Fibroblast of pulmonary artery (primary cell): Measurements from ENCODE around the gene GAS5.

Experiments used
- DNase-seq: peaks from one replicate; pipeline ENCODE4 v3.0.0-alpha.2; 2010; ENCODE audit warnings: low read depth
- H3K4me3 ChIP-seq: replicated peaks from 2 replicates; pipeline ENCODE4 v1.5.1; 2011; ENCODE audit warnings: low read depth, mild to moderate bottlenecking, control low read depth, low read length, moderate library complexity
- TF ChIP-seq, protein P1 (sequence below): IDR thresholded peaks from 2 replicates; pipeline ENCODE4 v1.5.1; 2011; ENCODE audit warnings: mild to moderate bottlenecking, control low read depth, low read length, inconsistent platforms; ENCODE audit errors: missing control alignments

The GAS5 gene

DNA sequence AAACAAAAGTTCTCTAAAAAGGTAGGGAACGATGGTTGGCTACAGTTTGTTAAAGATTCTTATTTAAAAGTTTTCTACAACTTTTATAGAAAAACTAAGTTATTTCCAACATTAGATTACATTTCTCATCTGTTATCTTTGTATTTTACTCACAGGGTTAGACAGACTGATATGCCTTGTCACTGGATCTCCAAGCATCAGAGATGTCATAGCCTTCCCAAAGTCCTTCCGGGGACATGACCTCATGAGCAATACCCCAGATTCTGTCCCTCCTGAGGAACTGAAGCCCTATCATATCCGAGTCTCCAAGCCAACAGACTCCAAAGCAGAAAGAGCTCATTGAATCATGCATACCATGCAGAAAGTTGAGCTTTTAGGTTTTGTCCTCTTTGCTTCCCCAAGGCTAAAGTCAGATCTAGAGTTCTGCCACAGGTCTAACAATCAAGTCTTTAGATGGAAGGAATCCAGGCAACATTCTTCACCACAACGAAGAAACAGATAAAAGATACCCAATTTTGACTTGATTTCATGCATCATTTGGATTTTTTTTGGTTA is 10.3 kb downstream of the GAS5 start:
- H3K4me3 ChIP-seq = no peak overlapping the region
- TF ChIP-seq, protein P1, sequence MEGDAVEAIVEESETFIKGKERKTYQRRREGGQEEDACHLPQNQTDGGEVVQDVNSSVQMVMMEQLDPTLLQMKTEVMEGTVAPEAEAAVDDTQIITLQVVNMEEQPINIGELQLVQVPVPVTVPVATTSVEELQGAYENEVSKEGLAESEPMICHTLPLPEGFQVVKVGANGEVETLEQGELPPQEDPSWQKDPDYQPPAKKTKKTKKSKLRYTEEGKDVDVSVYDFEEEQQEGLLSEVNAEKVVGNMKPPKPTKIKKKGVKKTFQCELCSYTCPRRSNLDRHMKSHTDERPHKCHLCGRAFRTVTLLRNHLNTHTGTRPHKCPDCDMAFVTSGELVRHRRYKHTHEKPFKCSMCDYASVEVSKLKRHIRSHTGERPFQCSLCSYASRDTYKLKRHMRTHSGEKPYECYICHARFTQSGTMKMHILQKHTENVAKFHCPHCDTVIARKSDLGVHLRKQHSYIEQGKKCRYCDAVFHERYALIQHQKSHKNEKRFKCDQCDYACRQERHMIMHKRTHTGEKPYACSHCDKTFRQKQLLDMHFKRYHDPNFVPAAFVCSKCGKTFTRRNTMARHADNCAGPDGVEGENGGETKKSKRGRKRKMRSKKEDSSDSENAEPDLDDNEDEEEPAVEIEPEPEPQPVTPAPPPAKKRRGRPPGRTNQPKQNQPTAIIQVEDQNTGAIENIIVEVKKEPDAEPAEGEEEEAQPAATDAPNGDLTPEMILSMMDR = no peak
- no peak for DNase-seq

DNA sequence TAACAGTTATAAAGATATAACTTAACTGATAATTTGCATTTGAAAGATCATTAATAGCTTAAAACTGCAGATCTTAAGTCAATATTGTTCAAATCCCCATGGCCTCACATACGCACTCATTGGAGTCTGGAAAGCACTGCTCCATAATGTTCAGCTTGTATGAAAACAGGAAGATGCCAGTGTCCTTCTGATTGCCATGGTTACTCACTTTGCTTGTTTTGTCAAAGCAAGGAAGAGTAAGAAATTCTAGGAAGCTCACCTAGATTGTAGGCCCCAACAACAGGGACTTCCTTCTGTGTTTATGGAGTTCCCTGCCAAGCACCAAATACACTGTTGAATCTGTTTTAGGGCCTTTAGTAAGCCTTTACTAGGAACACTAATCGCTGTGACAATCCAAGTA is 10.9 kb downstream of the GAS5 start:
- peak; percentile 27 for DNase-seq
- no peak overlapping the region for H3K4me3 ChIP-seq
- TF ChIP-seq, protein P1 = no peak

DNA sequence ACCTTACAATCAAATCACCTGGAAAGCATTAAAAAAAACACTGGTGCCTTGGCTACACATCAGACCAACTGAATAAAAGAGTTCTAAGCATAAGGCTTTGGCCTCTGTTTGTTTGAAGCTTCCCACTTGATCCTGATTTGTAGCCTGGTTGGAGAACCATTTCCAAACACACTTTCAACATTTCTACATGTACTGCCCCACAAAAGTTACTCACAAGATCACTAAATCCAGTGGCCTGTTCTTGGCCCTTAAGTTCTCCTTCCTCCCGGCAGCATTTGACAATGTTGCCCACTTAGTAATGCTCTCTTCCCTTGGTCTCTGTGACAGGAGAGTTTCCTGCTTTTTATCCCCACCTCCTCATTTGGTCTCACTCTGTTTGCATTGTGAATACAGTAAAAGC is 11.8 kb downstream of the GAS5 start:
- DNase-seq = no peak
- TF ChIP-seq, protein P1 = no peak
- no peak overlapping the region for H3K4me3 ChIP-seq

DNA sequence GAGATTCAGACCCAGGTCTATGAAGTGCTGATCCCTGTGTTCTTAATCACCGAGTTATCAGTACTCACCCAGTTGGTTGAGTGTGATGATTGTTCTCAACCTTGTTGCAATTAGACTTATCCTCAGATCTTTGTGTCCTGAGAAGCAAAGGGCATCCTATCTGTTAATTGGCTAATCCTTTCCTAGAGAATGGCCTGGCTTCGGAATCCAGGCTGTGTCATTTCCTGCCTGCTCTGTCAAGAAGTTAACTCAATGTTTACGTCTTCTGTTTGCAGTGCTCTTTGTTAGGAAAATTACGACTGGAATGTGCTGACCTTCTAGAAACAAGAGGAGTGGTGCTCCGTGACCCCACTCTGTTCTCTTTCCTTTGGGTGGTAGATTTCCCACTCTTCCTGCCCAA is 14.7 kb downstream of the GAS5 start:
- no peak overlapping the region for H3K4me3 ChIP-seq
- peak; percentile 87 for DNase-seq
- TF ChIP-seq, protein P1 = no peak

DNA sequence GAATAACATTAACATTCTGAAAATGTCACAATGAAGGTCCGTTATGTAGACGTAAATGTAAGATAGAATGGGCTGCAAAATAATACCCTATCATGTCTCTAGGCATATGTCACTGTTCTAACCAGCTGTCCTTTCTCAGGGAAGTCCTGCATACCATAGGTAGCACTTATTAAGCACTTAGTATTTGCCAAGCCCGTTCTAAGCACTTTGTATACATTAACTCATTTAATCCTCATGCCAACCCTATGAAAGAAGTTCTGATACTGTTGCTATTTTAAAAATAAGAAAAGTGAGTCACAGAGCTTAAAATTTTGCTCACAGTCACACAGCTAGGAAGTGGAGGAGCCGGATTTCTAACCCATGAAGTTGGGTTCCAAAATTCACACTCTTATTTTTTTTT is 15.7 kb downstream of the GAS5 start:
- TF ChIP-seq, protein P1 = no peak
- no peak overlapping the region for H3K4me3 ChIP-seq
- no peak for DNase-seq

DNA sequence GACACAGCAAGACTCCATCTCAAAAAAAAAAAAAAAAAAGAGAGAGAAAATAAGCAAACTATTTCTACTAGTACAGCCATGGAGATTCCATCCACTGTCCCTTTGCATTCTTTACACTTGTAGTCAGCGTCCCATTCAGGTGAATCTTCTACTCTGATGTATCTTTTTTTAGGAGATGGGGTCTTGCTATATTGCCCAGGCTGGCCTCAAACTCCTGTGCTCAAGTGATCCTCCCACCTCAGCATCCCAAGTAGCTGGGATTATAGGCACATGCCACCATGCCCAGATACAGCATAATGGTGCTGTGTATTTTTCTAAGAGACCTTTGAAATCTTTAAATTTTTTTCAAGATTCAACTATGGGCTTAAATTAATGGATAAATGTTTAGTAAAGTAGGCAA is 35.0 kb downstream of the GAS5 start:
- no peak for DNase-seq
- no peak overlapping the region for H3K4me3 ChIP-seq
- TF ChIP-seq, protein P1 = no peak

DNA sequence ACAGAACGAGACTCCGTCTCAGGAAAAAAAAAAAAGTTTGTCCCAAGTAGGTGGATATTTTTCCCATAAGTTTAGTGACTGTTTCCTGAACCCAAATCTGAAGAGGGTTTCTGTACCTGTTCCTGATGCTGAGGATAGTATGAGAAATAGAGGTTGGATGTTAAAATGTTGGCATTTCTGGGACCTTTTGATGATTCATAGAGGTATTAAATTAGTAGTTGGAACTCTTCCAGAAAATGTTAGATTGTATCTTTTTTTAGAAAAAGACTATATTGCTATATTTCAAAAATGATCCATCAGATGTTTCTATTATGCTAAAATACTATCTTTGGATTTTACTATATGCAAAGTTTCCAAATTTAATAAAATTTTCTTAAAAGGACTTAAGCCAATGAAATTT is 40.2 kb downstream of the GAS5 start:
- TF ChIP-seq, protein P1 = no peak
- no peak for DNase-seq
- H3K4me3 ChIP-seq = no peak overlapping the region
